ENCODE measurements around the gene PPP1R9A.

Gene PPP1R9A

GRCh38 chr7:94882891-94883290, 24.5 kb upstream of the PPP1R9A start:
- TF ChIP-seq CTCF (conservative IDR thresholded peaks at IDR 0.05) = no peak
- H3K27ac ChIP-seq = no peak overlapping the region

- no peak for TF ChIP-seq CTCF (conservative IDR thresholded peaks at IDR 0.05)
- no peak overlapping the region for H3K27ac ChIP-seq
These were observed 23.8 kb upstream of the PPP1R9A start for GRCh38 chr7:94883616-94884015.

- peak; percentile 71 for TF ChIP-seq CTCF (conservative IDR thresholded peaks at IDR 0.05)
- H3K27ac ChIP-seq = peak overlapping the region; percentile 27
These were observed 18.8 kb upstream of the PPP1R9A start for GRCh38 chr7:94888551-94888950.

- TF ChIP-seq CTCF (conservative IDR thresholded peaks at IDR 0.05) = no peak
- peak overlapping the region; percentile 27 for H3K27ac ChIP-seq
These were observed 18.3 kb upstream of the PPP1R9A start for GRCh38 chr7:94888995-94889523.

GRCh38 chr7:94890216-94890615, 17.2 kb upstream of the PPP1R9A start:
- no peak overlapping the region for H3K27ac ChIP-seq
- TF ChIP-seq CTCF (conservative IDR thresholded peaks at IDR 0.05) = no peak

GRCh38 chr7:94893661-94894060, 13.7 kb upstream of the PPP1R9A start:
- no peak overlapping the region for H3K27ac ChIP-seq
- no peak for TF ChIP-seq CTCF (conservative IDR thresholded peaks at IDR 0.05)

GRCh38 chr7:94897541-94897940, 9.9 kb upstream of the PPP1R9A start:
- no peak overlapping the region for H3K27ac ChIP-seq
- TF ChIP-seq CTCF (conservative IDR thresholded peaks at IDR 0.05) = no peak
